PC-9 (cell line): Measurements from ENCODE around the gene CLDN9. TPM values are rescaled to one million over a fixed set of nuclear protein-coding genes. Genes with fewer than 3 reads are reported as not detected.

Source experiments
- BruUV-seq: library from RNA; stranded (reverse); fragments of 400-500 nt; replicated peaks from 2 replicates; lab custom pipeline; 2021; lab: Mats Ljungman, UMichigan
- CTCF ChIA-PET: fragments of 300-600 bp; sonication (Branson Sonifier 250); formaldehyde crosslinking; loops from one replicate; lab custom pipeline; 2022; ENCODE audit warnings: antibody characterized with exemption; lab: Charles Lee
- POLR2A ChIA-PET: fragments of 300-600 bp; sonication (Branson Sonifier 250); formaldehyde crosslinking; loops from one replicate; lab custom pipeline; 2022; ENCODE audit warnings: antibody characterized with exemption; ENCODE audit not compliant: unreplicated experiment; lab: Charles Lee
- DNase-seq, 2 experiments: peaks; one replicate each; pipeline versions ENCODE4 v3.0.0 to v3.0.0-alpha.2; 2015 to 2022; ENCODE audit warnings: mixed read lengths in 1 of 2
- H2AFZ ChIP-seq: fragments of 200-600 bp; sonication (generic); 2 replicates; pipeline ENCODE4 v1.8.1; 2017; ENCODE audit warnings: antibody characterized with exemption
- H3F3A ChIP-seq: fragments of 200-600 bp; sonication (generic); 2 replicates; pipeline ENCODE4 v1.8.1; 2017; ENCODE audit warnings: antibody characterized with exemption, mild to moderate bottlenecking, low read depth; ENCODE audit not compliant: insufficient read depth
- H3K27ac ChIP-seq: fragments of 200-600 bp; sonication (generic); 2 replicates; pipeline ENCODE4 v1.6.1; 2016; ENCODE audit warnings: mixed run types
- H3K27me3 ChIP-seq: fragments of 200-600 bp; sonication (generic); 2 replicates; pipeline ENCODE4 v1.6.1; 2016; ENCODE audit warnings: low read depth, mixed run types; ENCODE audit not compliant: insufficient read depth
- H3K36me3 ChIP-seq: fragments of 200-600 bp; sonication (generic); 2 replicates; pipeline ENCODE4 v1.6.1; 2016; ENCODE audit warnings: low read depth, mixed run types
- H3K4me1 ChIP-seq: fragments of 200-600 bp; sonication (generic); replicated peaks from 2 replicates; pipeline ENCODE4 v1.6.1; 2016; ENCODE audit warnings: mixed run types; ENCODE audit not compliant: insufficient read depth
- H3K4me2 ChIP-seq: fragments of 200-600 bp; sonication (generic); 2 replicates; pipeline ENCODE4 v1.6.1; 2017; ENCODE audit warnings: mixed run types
- H3K4me3 ChIP-seq: fragments of 200-600 bp; sonication (generic); 2 replicates; pipeline ENCODE4 v1.6.1; 2016; ENCODE audit warnings: mixed run types
- H3K79me2 ChIP-seq: fragments of 200-600 bp; sonication (generic); 2 replicates; pipeline ENCODE4 v1.6.1; 2017; ENCODE audit warnings: low read depth, mixed run types
- H3K9me2 ChIP-seq: fragments of 200-600 bp; sonication (generic); 2 replicates; pipeline ENCODE4 v1.8.1; 2017; ENCODE audit warnings: mild to moderate bottlenecking; ENCODE audit not compliant: insufficient read depth
- H3K9me3 ChIP-seq: fragments of 200-600 bp; sonication (generic); 2 replicates; pipeline ENCODE4 v1.8.1; 2016; ENCODE audit warnings: low read depth; ENCODE audit not compliant: insufficient read depth
- H4K20me1 ChIP-seq: fragments of 200-600 bp; sonication (generic); 2 replicates; pipeline ENCODE4 v1.8.1; 2017; ENCODE audit not compliant: insufficient read depth
- CTCF ChIP-seq: fragments of 200-600 bp; sonication (generic); conservative IDR thresholded peaks from 2 replicates; pipeline ENCODE4 v1.6.1; 2017; ENCODE audit warnings: mixed run types, antibody characterized with exemption, mild to moderate bottlenecking, moderate library complexity
- EZH2 ChIP-seq: fragments of 200-600 bp; sonication (generic); IDR thresholded peaks from 2 replicates; pipeline ENCODE4 v1.8.0; 2017; ENCODE audit warnings: antibody characterized with exemption, low read depth
- intact Hi-C: fragments of 100-400 bp; cut with micrococcal nuclease; formaldehyde crosslinking; loops from one replicate; pipeline ENCODE4 v1.10.0; 2022; ENCODE audit not compliant: unreplicated experiment
- total RNA-seq: library from RNA; stranded (reverse); gene quantifications from 2 replicates; pipeline ENCODE4 v1.2.3, GENCODE V29; 2021

Gene CLDN9
- total RNA-seq, 1 experiment from 2014 or later, result 16.4 TPM

GRCh38 chr16:3059041-3059722, 46.5 kb downstream of the CLDN9 start:
- Histone ChIP-seq H3K9me2 (no peaks in the 10 kb centered on the region), H2AFZ (peak overlapping the region; percentile 98), H3K4me2 (peak overlapping the region; percentile 82), H3K27me3 (no peaks in the 10 kb centered on the region), H3K27ac (no peak overlapping the region), H3K36me3 (no peaks in the 10 kb centered on the region), H4K20me1 (no peaks in the 10 kb centered on the region), H3K4me1 (peaks cover 10% of the 10 kb centered on the region; the same call in 1 of the 2 replicates), H3K4me3 (peak overlapping the region; percentile 88), H3K9me3 (no peaks in the 10 kb centered on the region), H3F3A (peaks cover 8% of the 10 kb centered on the region; the same call in 1 of the 2 replicates), H3K79me2 (no peaks in the 10 kb centered on the region)
- DNase-seq, result peak; percentile 71 to 98
- TF ChIP-seq CTCF, result peak; percentile 85
- no peak for TF ChIP-seq EZH2
- ChIA-PET CTCF (interaction anchor here (0.6 to 2.2 kb wide), 12 partner anchors 8 to 303 kb away, joined by 3 to 13 read pairs (median 3); partner anchors contain the start of gene ZNF205), POLR2A (interaction anchor here (0.6 kb wide), 2 partner anchors 20 to 91 kb away, joined by 3 to 4 read pairs; no protein-coding TSS in a partner anchor)
- no TSS peak for BruUV-seq
- intact Hi-C loops, result loop anchor here (1.0 to 5.0 kb wide), 6 partner anchors 28 to 108 kb away; partner anchors contain the start of gene ZNF205

- H3F3A ChIP-seq, result peaks cover 8% of the 10 kb centered on the region; the same call in 1 of the 2 replicates
- intact Hi-C loops, result loop anchor here (1.0 to 5.0 kb wide), 6 partner anchors 28 to 108 kb away; partner anchors contain the start of gene ZNF205
- H3K4me3 ChIP-seq, result peak overlapping the region; percentile 88; the same call in 1 of the 2 replicates
- no peak for DNase-seq
- ChIA-PET POLR2A (interaction anchor here (0.6 kb wide), 2 partner anchors 20 to 91 kb away, joined by 3 to 4 read pairs; no protein-coding TSS in a partner anchor), CTCF (interaction anchor here (0.7 to 2.2 kb wide), 5 partner anchors 9 to 69 kb away, joined by 3 to 13 read pairs (median 7); no protein-coding TSS in a partner anchor)
- BruUV-seq, result TSS peak; percentile 93
- H3K27ac ChIP-seq, result no peak overlapping the region
- H3K79me2 ChIP-seq, result no peaks in the 10 kb centered on the region
- H3K9me2 ChIP-seq, result no peaks in the 10 kb centered on the region
- H4K20me1 ChIP-seq, result no peaks in the 10 kb centered on the region
- H3K9me3 ChIP-seq, result no peaks in the 10 kb centered on the region
- TF ChIP-seq CTCF, result no peak
- no peak for TF ChIP-seq EZH2
- H3K4me2 ChIP-seq, result peak overlapping the region; percentile 82
- H3K27me3 ChIP-seq, result no peaks in the 10 kb centered on the region
- peak overlapping the region; percentile 84 for H2AFZ ChIP-seq
- no peaks in the 10 kb centered on the region for H3K36me3 ChIP-seq
- H3K4me1 ChIP-seq, result peaks cover 10% of the 10 kb centered on the region; the same call in 1 of the 2 replicates
Measured at GRCh38 chr16:3059723-3060242, 47.1 kb downstream of the CLDN9 start.

GRCh38 chr16:3060339-3061127, 47.8 kb downstream of the CLDN9 start:
- Histone ChIP-seq H3K27me3 (no peaks in the 10 kb centered on the region), H2AFZ (no peak overlapping the region), H3K9me2 (no peaks in the 10 kb centered on the region), H3K79me2 (no peaks in the 10 kb centered on the region), H4K20me1 (no peaks in the 10 kb centered on the region), H3K27ac (no peak overlapping the region), H3K4me1 (peaks cover 10% of the 10 kb centered on the region; the same call in 1 of the 2 replicates), H3K4me2 (no peak overlapping the region), H3F3A (peaks cover 8% of the 10 kb centered on the region; the same call in 1 of the 2 replicates), H3K4me3 (no peak overlapping the region), H3K36me3 (no peaks in the 10 kb centered on the region), H3K9me3 (no peaks in the 10 kb centered on the region)
- ChIA-PET CTCF (interaction anchor here (1.1 to 2.2 kb wide), 3 partner anchors 10 to 69 kb away, joined by 3 to 13 read pairs (median 11); no protein-coding TSS in a partner anchor), POLR2A (no interaction called here)
- BruUV-seq, result no TSS peak
- intact Hi-C loops, result no loop called here
- TF ChIP-seq EZH2 (no peak), CTCF (no peak)
- DNase-seq, result no peak
